Small intestine (tissue), 16 donors: ENCODE measurements around the gene TEX51. TPM values are rescaled to one million over a fixed set of nuclear protein-coding genes. Genes with fewer than 3 reads are reported as not detected.

Experiments
- DNase-seq, 2 donors: peaks; one replicate each; pipeline versions ENCODE4 v3.0.0 to v3.0.0-alpha.2; 2013
- FAIRE-seq: peaks from 2 replicates; lab custom pipeline; 2012; peaks lifted over from hg19 to GRCh38; lab: Jason Lieb, UNC
- H3K27ac ChIP-seq, 3 donors: one replicate each; pipeline ENCODE4 v1.5.1; 2013; ENCODE audit warnings: low read length in 2 of 3, mild to moderate bottlenecking in 2 of 3, control low read depth in 1 of 3, inconsistent platforms in 1 of 3, low read depth in 1 of 3, moderate library complexity in 1 of 3
- H3K27me3 ChIP-seq, 3 donors: one replicate each; pipeline ENCODE4 v1.6.1; 2013; ENCODE audit warnings: low read length in 3 of 3, inconsistent platforms in 1 of 3; ENCODE audit not compliant: control insufficient read depth in 3 of 3, insufficient read depth in 3 of 3
- H3K36me3 ChIP-seq, 3 donors: one replicate each; pipeline ENCODE4 v1.6.1; 2013; ENCODE audit warnings: low read length in 3 of 3, inconsistent platforms in 1 of 3, low read depth in 1 of 3, mild to moderate bottlenecking in 1 of 3, moderate library complexity in 1 of 3; ENCODE audit not compliant: control insufficient read depth in 3 of 3, insufficient read depth in 2 of 3
- H3K4me1 ChIP-seq, 3 donors: one replicate each; pipeline ENCODE4 v1.6.1; 2013; ENCODE audit warnings: low read length in 2 of 3, inconsistent platforms in 1 of 3, low read depth in 1 of 3, mild to moderate bottlenecking in 1 of 3, moderate library complexity in 1 of 3; ENCODE audit not compliant: control insufficient read depth in 3 of 3, insufficient read depth in 2 of 3
- H3K4me3 ChIP-seq, 3 donors: one replicate each; pipeline ENCODE4 v1.5.1; 2013; ENCODE audit warnings: low read length in 3 of 3, control low read depth in 1 of 3, inconsistent platforms in 1 of 3, low read depth in 1 of 3, mild to moderate bottlenecking in 1 of 3, moderate library complexity in 1 of 3
- H3K9me3 ChIP-seq, 2 donors: one replicate each; pipeline ENCODE4 v1.6.1; 2013; ENCODE audit warnings: low read depth in 1 of 2, low read length in 1 of 2; ENCODE audit not compliant: control insufficient read depth in 2 of 2, insufficient read depth in 1 of 2
- WGBS, 3 donors: extraction: QIAGEN DNeasy Blood & Tissue Kit; methylation state at CpG; one replicate each; pipeline ENCODE4 v1.1.7; 2013; 5-methylcytosine and 5-hydroxymethylcytosine counted together
- long read RNA-seq, 10 donors: transcript quantifications; one replicate each; lab custom pipeline, GENCODE V29; 2026
- polyA plus RNA-seq, 4 donors: library from polyadenylated mRNA; stranded (reverse) in 3 of 4; unstranded in 1 of 4; fragments of 200-250 nt in 3 of 4; fragments of 120-200 nt in 1 of 4; gene quantifications; one replicate each; pipeline versions ENCODE4 v1.2.1 to v1.2.3, GENCODE V29; 2013
- donor health status: healthy with polysubstance abuse.
- donor health status: control.
- donor health status: control.
- donor health status: Bipolar disorder and iron deficiency.
- donor health status: healthy.

TEX51 gene
- polyA plus RNA-seq, result not detected
- long read RNA-seq, donor 1, result 0 reads
- long read RNA-seq, donor 2, result 0 reads
- long read RNA-seq, donor 3, result 0 reads
- long read RNA-seq, donor 4, result 0 reads
- long read RNA-seq, donor 5, result 0 reads
- long read RNA-seq, donor 6, result 0 reads
- long read RNA-seq, donor 7, result 0 reads
- long read RNA-seq, donor 8, result 0 reads
- long read RNA-seq, donor 9, result 0 reads
- long read RNA-seq, donor 10, result 0 reads

GRCh38 chr2:126898636-126899035 lies at the start of gene TEX51:
Gene TEX51 (plus strand): TSS chr2:126898890. CDS start chr2:126898919, 29 bp downstream.
- peak; percentile 8 to 9 for DNase-seq
- 25 to 66% (median 38%) methylated on average over 5 of the region's 5 CpGs for WGBS, 3 donors

GRCh38 chr2:126849054-126849453 lies 49.6 kb upstream of the TEX51 start:
- Histone ChIP-seq H3K9me3 (no peaks in the 10 kb centered on the region), H3K4me3 (no peak overlapping the region), H3K4me1 (no peaks in the 10 kb centered on the region), H3K27me3 (no peaks in the 10 kb centered on the region), H3K27ac (no peak overlapping the region), H3K36me3 (no peaks in the 10 kb centered on the region)
- WGBS, 3 donors, result 55 to 58% (median 57%) methylated on average over 2 of the region's 2 CpGs
- DNase-seq (no peak), FAIRE-seq (no peak)

More at GRCh38 chr2:126898636-126899035, at the start of gene TEX51:
- Histone ChIP-seq H3K4me1 (no peaks in the 10 kb centered on the region), H3K4me3 (no peak within 1 kb of the TSS), H3K36me3 (no peaks in the 10 kb centered on the region), H3K27ac (no peak within 1 kb of the TSS), H3K27me3 (peaks cover 0 to 3% (median 0%) of the 10 kb centered on the region in 3 donors), H3K9me3 (peaks cover 0 to 2% of the 10 kb centered on the region in 2 donors)
- no peak for FAIRE-seq

- 74 to 78% (median 77%) methylated on average over 4 of the region's 4 CpGs for WGBS, 3 donors
- FAIRE-seq (no peak), DNase-seq (no peak)
Measured at GRCh38 chr2:126849486-126849885, 49.2 kb upstream of the TEX51 start.

GRCh38 chr2:126849991-126850535 lies 48.6 kb upstream of the TEX51 start:
- FAIRE-seq (no peak), DNase-seq (no peak)
- 79 to 87% (median 81%) methylated on average over 7 of the region's 7 CpGs for WGBS, 3 donors

More at GRCh38 chr2:126849486-126849885, 49.2 kb upstream of the TEX51 start:
- no peaks in the 10 kb centered on the region for H3K27me3 ChIP-seq
- H3K36me3 ChIP-seq, result no peaks in the 10 kb centered on the region
- no peak overlapping the region for H3K27ac ChIP-seq
- no peak overlapping the region for H3K4me3 ChIP-seq
- H3K4me1 ChIP-seq, result no peaks in the 10 kb centered on the region
- H3K9me3 ChIP-seq, result no peaks in the 10 kb centered on the region

GRCh38 chr2:126850940-126851339 lies 47.8 kb upstream of the TEX51 start:
- Histone ChIP-seq H3K36me3 (no peaks in the 10 kb centered on the region), H3K27me3 (no peaks in the 10 kb centered on the region), H3K4me1 (no peaks in the 10 kb centered on the region), H3K4me3 (no peak overlapping the region), H3K9me3 (no peaks in the 10 kb centered on the region), H3K27ac (no peak overlapping the region)
- no peak for DNase-seq
- WGBS, 3 donors, result 19 to 58% (median 45%) methylated on average over 5 of the region's 5 CpGs
- FAIRE-seq, result no peak

More at GRCh38 chr2:126849991-126850535, 48.6 kb upstream of the TEX51 start:
- Histone ChIP-seq H3K27me3 (no peaks in the 10 kb centered on the region), H3K9me3 (no peaks in the 10 kb centered on the region), H3K4me1 (no peaks in the 10 kb centered on the region), H3K27ac (no peak overlapping the region), H3K36me3 (no peaks in the 10 kb centered on the region), H3K4me3 (no peak overlapping the region)

GRCh38 chr2:126851756-126852155 lies 46.9 kb upstream of the TEX51 start:
- H3K36me3 ChIP-seq, result no peaks in the 10 kb centered on the region
- no peaks in the 10 kb centered on the region for H3K4me1 ChIP-seq
- no peak overlapping the region for H3K4me3 ChIP-seq
- 76 to 100% (median 88%) methylated on average over 1 of the region's 1 CpG for WGBS, 3 donors
- H3K27ac ChIP-seq, result no peak overlapping the region
- no peaks in the 10 kb centered on the region for H3K27me3 ChIP-seq
- DNase-seq, result no peak
- no peaks in the 10 kb centered on the region for H3K9me3 ChIP-seq
- FAIRE-seq, result no peak

- DNase-seq (no peak), FAIRE-seq (no peak)
- Histone ChIP-seq H3K9me3 (no peaks in the 10 kb centered on the region), H3K4me3 (no peak overlapping the region), H3K27me3 (no peaks in the 10 kb centered on the region), H3K36me3 (no peaks in the 10 kb centered on the region), H3K4me1 (no peaks in the 10 kb centered on the region), H3K27ac (no peak overlapping the region)
- 36 to 59% (median 37%) methylated on average over 1 of the region's 1 CpG for WGBS, 3 donors
Measured at GRCh38 chr2:126852361-126852760, 46.3 kb upstream of the TEX51 start.

GRCh38 chr2:126855606-126856005 lies 43.1 kb upstream of the TEX51 start:
- FAIRE-seq (no peak), DNase-seq (no peak)
- Histone ChIP-seq H3K27ac (no peak overlapping the region), H3K27me3 (peaks cover 0 to 4% (median 2%) of the 10 kb centered on the region in 3 donors), H3K9me3 (no peaks in the 10 kb centered on the region), H3K36me3 (no peaks in the 10 kb centered on the region), H3K4me3 (no peak overlapping the region), H3K4me1 (no peaks in the 10 kb centered on the region)
- WGBS, 3 donors, result 69 to 72% (median 70%) methylated on average over 3 of the region's 3 CpGs
